ENCODE data around the gene MAK. TPM values are rescaled to one million over a fixed set of nuclear protein-coding genes. Genes with fewer than 3 reads are reported as not detected.
A peak's percentile ranks its signal among the peaks of the same experiment; 100 is the strongest.
"Not testable (repeated sequence)": the region's sequence is repeated elsewhere in the genome, so short reads cannot be mapped to it uniquely, and the experiment has no call there.

The MAK gene
- total RNA-seq, 2 experiments from 2014 or later = 0.10 TPM; not detected in 1

DNA sequence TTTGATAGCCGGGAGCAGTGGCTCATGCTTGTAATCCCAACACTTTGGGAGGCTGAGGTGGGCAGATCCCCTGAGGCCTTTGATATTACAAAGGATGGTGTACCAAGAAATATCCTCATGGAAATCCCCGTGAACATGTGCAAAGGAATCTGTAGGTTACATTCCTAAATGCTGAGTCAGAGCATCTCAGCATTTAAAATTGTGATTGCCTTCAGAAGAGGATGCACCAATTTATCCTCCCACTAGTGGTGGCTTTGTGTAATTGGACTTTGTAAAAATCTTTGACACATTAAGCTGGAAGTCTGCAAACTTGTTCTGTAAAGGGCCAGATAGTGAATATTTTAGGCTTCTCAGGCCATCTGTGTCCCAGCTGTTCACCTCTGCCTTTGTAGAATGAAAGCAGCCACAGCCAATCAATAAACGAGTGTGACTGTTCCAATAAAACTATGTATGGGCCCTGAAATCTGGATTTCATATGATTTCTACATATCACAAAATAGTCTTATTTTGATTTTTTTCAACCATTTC, 79.0 kb downstream of the MAK start:
- DNase-seq (ENCODE audit: low spot score) = peak; percentile 64
- ChIA-PET CTCF (ENCODE audit: unreplicated experiment) (no interaction called here), POLR2A (interaction anchor here (0.6 kb wide), 1 partner anchor 11 kb away, joined by 3 read pairs; no protein-coding TSS in a partner anchor)
- H2AFZ ChIP-seq (ENCODE audit: low read length) = no peak overlapping the region
- H3K79me2 ChIP-seq (ENCODE audit: insufficient read depth, low read depth, low read length) = no peaks in the 10 kb centered on the region
- TF ChIP-seq, protein P1, sequence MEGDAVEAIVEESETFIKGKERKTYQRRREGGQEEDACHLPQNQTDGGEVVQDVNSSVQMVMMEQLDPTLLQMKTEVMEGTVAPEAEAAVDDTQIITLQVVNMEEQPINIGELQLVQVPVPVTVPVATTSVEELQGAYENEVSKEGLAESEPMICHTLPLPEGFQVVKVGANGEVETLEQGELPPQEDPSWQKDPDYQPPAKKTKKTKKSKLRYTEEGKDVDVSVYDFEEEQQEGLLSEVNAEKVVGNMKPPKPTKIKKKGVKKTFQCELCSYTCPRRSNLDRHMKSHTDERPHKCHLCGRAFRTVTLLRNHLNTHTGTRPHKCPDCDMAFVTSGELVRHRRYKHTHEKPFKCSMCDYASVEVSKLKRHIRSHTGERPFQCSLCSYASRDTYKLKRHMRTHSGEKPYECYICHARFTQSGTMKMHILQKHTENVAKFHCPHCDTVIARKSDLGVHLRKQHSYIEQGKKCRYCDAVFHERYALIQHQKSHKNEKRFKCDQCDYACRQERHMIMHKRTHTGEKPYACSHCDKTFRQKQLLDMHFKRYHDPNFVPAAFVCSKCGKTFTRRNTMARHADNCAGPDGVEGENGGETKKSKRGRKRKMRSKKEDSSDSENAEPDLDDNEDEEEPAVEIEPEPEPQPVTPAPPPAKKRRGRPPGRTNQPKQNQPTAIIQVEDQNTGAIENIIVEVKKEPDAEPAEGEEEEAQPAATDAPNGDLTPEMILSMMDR (conservative IDR thresholded peaks at IDR 0.05; ENCODE audit: low read length) = peak; percentile 81
- no peak for TF ChIP-seq EZH2phosphoT487 (IDR thresholded peaks at IDR 0.05; ENCODE audit: borderline replicate concordance, low read depth, low read length)
- no peaks in the 10 kb centered on the region for H3K9me2 ChIP-seq (ENCODE audit: insufficient read depth, low read length)
- no peaks in the 10 kb centered on the region for H4K20me1 ChIP-seq (ENCODE audit: insufficient read depth, low read length)
- no peaks in the 10 kb centered on the region for H3K4me1 ChIP-seq (ENCODE audit: insufficient read depth, low read length, poor library complexity, severe bottlenecking)
- intact Hi-C loops (cut with micrococcal nuclease; ENCODE audit: unreplicated experiment) = loop anchor here (5.0 kb wide), 1 partner anchor 282 kb away; no protein-coding TSS in a partner anchor
- no TSS peak for BruUV-seq (replicated peaks)
- H3K4me3 ChIP-seq (ENCODE audit: low read depth, low read length, poor library complexity, severe bottlenecking) = no peak overlapping the region
- no peaks in the 10 kb centered on the region for H3K9me3 ChIP-seq (ENCODE audit: low read length)
- no peak overlapping the region for H3K27ac ChIP-seq (ENCODE audit: low read depth, low read length, poor library complexity, severe bottlenecking)
- H3K4me2 ChIP-seq (ENCODE audit: low read length) = no peak overlapping the region
- H3K36me3 ChIP-seq (ENCODE audit: insufficient read depth, low read length) = peaks cover 64% of the 10 kb centered on the region

DNA sequence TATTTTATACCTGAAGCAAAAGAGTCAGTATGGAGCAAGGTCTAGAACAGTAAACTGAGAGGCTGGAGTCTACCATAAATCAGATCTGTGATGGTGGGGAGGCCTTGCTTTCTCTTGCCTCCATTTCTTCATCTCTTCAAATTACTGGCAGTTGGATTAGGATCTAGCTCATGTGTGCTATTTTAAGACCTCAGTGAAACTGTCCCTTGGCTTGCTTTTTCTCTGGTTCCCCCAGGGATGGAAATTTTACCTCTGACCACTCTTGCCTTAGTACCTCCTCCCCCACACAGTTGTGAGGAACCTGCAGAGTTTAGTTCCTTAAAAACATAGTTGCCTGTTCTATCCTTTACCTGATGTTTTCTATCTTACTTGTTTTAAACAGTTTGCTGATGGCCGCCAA, 82.3 kb downstream of the MAK start:
- POLR2A ChIA-PET = interaction anchor here (0.6 to 1.5 kb wide), 2 partner anchors 8 to 93 kb away, joined by 3 read pairs; partner anchors contain the start of gene TMEM14B
- intact Hi-C loops (cut with micrococcal nuclease; ENCODE audit: unreplicated experiment) = loop anchor here (5.0 kb wide), 1 partner anchor 279 kb away; no protein-coding TSS in a partner anchor
- H3K79me2 ChIP-seq (ENCODE audit: insufficient read depth, low read depth, low read length) = no peaks in the 10 kb centered on the region
- no peak overlapping the region for H3K4me2 ChIP-seq (ENCODE audit: low read length)
- H4K20me1 ChIP-seq (ENCODE audit: insufficient read depth, low read length) = no peaks in the 10 kb centered on the region
- CTCF ChIA-PET (ENCODE audit: unreplicated experiment) = no interaction called here
- TF ChIP-seq, protein P1 (conservative IDR thresholded peaks at IDR 0.05; ENCODE audit: low read length) = no peak
- TF ChIP-seq EZH2phosphoT487 (IDR thresholded peaks at IDR 0.05; ENCODE audit: borderline replicate concordance, low read depth, low read length) = no peak
- no peak overlapping the region for H2AFZ ChIP-seq (ENCODE audit: low read length)
- H3K4me3 ChIP-seq (ENCODE audit: low read depth, low read length, poor library complexity, severe bottlenecking) = no peak overlapping the region
- H3K9me3 ChIP-seq (ENCODE audit: low read length) = no peaks in the 10 kb centered on the region
- DNase-seq (ENCODE audit: low spot score) = no peak
- H3K27ac ChIP-seq (ENCODE audit: low read depth, low read length, poor library complexity, severe bottlenecking) = no peak overlapping the region
- no peaks in the 10 kb centered on the region for H3K9me2 ChIP-seq (ENCODE audit: insufficient read depth, low read length)
- H3K36me3 ChIP-seq (ENCODE audit: insufficient read depth, low read length) = peaks cover 86% of the 10 kb centered on the region
- no peaks in the 10 kb centered on the region for H3K4me1 ChIP-seq (ENCODE audit: insufficient read depth, low read length, poor library complexity, severe bottlenecking)
- no TSS peak for BruUV-seq (replicated peaks)

DNA sequence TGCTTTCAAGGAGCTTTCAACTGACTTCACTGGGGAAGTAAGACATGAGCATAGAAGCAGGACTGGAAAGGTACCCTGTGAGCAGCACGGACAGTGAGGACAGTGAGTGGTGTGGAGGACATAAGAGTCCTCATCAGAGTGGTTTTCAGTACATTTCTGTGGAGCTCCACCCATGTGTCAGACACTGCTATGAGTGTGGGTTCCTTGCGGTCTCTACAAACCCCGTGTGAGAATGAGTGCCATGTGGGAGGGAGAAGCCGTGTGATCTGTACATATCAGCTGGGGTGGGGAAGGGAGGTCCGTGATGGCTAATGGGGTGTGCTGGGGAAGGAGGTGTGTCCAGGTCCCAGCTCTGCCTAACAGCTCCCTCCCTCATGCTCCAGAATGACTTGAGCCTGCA, 86.6 kb downstream of the MAK start:
- H3K4me3 ChIP-seq (ENCODE audit: low read depth, low read length, poor library complexity, severe bottlenecking); H3K27ac ChIP-seq (ENCODE audit: low read depth, low read length, poor library complexity, severe bottlenecking); H3K9me2 ChIP-seq (ENCODE audit: insufficient read depth, low read length); H4K20me1 ChIP-seq (ENCODE audit: insufficient read depth, low read length); H3K9me3 ChIP-seq (ENCODE audit: low read length); POLR2A ChIA-PET; H3K4me2 ChIP-seq (ENCODE audit: low read length); H2AFZ ChIP-seq (ENCODE audit: low read length); CTCF ChIA-PET (ENCODE audit: unreplicated experiment); DNase-seq (ENCODE audit: low spot score); intact Hi-C loops (cut with micrococcal nuclease; ENCODE audit: unreplicated experiment); BruUV-seq (replicated peaks): not testable (repeated sequence)
- Histone ChIP-seq H3K79me2 (ENCODE audit: insufficient read depth, low read depth, low read length) (peaks cover 29% of the 10 kb centered on the region), H3K36me3 (ENCODE audit: insufficient read depth, low read length) (peaks cover 70% of the 10 kb centered on the region), H3K4me1 (ENCODE audit: insufficient read depth, low read length, poor library complexity, severe bottlenecking) (peaks cover 19% of the 10 kb centered on the region)

DNA sequence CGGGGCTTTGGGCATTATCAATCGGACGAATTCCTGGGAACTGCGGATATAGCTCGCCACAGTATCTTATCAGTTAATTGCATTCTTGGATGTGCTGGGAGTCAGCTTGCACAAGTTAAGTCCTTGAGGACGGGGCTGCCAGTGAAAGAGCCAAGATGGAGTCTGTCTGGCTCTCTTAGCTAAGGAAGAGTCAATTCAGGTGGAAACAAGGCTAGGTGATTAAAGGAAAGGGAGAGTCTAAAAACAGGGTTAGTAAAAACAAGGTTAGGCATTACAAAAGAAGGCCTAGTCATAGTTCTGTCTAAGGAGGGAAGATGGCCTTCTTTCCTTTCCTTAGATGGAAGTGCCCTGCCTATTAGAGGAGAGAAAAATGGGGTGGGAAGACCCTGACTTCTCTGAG, 87.8 kb downstream of the MAK start:
- H3K4me2 ChIP-seq (ENCODE audit: low read length); BruUV-seq (replicated peaks); H2AFZ ChIP-seq (ENCODE audit: low read length); DNase-seq (ENCODE audit: low spot score); intact Hi-C loops (cut with micrococcal nuclease; ENCODE audit: unreplicated experiment); H4K20me1 ChIP-seq (ENCODE audit: insufficient read depth, low read length); H3K9me3 ChIP-seq (ENCODE audit: low read length); CTCF ChIA-PET (ENCODE audit: unreplicated experiment); H3K4me3 ChIP-seq (ENCODE audit: low read depth, low read length, poor library complexity, severe bottlenecking); H3K9me2 ChIP-seq (ENCODE audit: insufficient read depth, low read length); H3K27ac ChIP-seq (ENCODE audit: low read depth, low read length, poor library complexity, severe bottlenecking): not testable (repeated sequence)
- POLR2A ChIA-PET = interaction anchor here (0.6 to 1.0 kb wide), 3 partner anchors 13 to 189 kb away, joined by 3 to 5 read pairs (median 4); no protein-coding TSS in a partner anchor
- H3K36me3 ChIP-seq (ENCODE audit: insufficient read depth, low read length) = peaks cover 59% of the 10 kb centered on the region
- peaks cover 27% of the 10 kb centered on the region for H3K4me1 ChIP-seq (ENCODE audit: insufficient read depth, low read length, poor library complexity, severe bottlenecking)
- H3K79me2 ChIP-seq (ENCODE audit: insufficient read depth, low read depth, low read length) = peaks cover 31% of the 10 kb centered on the region

All from OCI-LY7 (cell line).